NCI-H1694 treated with DMSO at 0.1 percent for 48 hours (cell line): ENCODE data around the gene MCM5.
"Not testable (repeated sequence)": the region's sequence is repeated elsewhere in the genome, so short reads cannot be mapped to it uniquely, and the experiment has no call there.

Experiments used
- DNase-seq: peaks from one replicate; lab custom pipeline; 2025; lab: John Stamatoyannopoulos, UW

MCM5 gene

DNA sequence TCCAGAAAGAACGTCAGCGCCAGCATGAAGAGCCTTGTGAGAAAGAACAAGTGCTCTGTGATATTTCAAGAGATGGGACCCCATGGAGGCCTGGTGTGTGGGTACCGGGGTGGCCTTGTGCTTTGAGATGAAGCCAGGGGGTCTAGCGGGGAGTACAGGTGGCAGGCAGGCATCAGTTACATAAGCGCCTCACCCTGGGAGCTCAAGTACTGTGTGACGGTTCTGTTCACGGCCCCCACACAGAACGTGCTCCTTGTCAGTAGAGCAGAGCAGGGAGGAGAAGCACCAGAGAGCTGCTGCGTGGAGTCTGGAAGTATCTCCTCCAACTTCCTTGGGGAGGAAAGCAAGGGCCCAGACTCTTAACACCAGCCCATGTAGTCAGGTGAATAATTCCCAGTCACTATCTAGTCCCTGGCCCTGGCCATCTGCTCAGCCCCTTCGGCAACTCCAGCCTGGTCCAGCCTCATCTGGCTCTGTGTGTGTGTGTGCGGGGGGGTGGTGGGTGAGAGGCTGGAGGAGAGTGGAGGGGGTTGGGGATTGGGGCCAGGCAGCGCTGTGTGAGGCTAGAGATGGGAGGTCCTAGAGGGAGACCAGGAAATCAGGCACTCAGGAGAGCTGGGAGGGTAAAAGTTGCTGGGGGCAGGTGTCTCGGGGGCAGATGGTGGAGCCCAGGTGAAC is 32.4 kb downstream of the MCM5 start:
- no peak for DNase-seq

DNA sequence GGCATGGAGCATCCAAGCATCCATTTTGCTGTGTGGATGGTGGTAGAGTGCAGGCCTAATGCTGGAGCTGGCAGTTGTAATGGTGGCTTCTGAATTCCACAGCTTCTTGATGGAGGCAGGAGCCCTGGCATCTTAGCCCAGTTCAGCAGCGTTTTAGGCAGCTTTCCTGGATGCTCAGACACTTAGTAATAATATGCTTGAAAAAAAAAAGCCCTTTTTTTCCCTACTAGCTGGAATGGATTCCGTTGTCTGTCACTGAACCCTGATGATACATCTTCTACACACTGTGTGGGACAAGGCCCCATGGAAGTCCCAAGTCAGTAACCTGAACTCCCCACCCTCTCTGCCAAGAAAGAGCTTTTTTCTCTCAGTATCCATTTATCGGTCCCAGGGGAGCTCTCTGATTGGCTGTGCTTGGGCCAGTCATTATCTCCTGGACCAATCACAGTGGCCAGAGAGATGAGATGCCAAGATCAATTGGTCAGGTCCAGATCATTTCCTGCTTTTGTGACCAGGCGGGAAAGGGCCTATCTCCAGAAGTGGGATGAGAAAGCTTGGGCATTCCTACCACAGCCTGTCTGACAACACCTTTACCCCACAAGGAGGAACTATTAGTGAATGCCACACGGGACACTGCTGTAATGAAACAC is 34.2 kb downstream of the MCM5 start:
- no peak for DNase-seq

DNA sequence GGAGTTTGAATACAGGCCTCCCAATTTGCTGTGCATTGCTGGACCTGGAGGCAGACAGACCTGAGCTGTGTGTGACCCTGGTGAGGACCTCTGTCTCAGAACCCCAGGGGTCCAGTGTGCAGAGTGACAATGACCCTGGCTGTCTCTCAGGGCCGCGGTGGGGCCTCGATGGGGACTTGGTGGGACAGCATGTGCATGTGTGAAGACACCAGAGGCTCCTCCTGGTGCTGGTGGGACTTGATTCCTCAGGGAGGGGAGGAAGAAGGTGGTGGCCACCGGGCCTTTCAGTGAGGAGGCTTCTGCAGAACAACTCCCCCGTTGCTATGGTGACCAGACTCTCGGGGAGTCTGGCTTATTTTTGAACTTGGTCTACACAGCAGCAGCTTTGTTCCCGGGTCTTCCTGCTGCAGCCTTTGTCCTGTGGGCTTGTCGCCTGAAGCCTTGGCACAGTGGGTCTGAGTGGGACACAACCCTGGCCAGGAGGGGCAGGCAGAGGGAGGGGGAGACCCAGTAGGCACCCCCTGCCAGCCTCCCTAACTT is 35.3 kb downstream of the MCM5 start:
- DNase-seq, result no peak

DNA sequence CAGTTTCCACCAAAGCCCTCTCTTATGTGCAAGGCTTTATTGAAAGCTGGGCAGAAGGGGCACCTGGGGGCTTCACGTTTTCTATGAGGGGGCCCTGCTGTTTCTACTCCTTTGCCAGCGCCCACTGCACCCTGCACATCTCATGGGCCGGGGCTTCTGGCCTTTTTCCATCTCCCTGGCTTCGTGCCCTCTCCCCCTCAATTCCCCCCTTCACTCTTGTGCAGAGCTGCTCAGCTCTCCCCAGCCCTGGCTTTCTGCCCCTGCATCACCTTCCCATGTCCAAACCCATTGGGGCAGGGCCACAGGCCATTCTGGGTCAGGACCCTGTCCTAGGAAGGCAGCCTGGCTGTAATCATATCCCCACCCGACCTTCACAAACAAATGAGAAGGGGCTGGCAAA is 36.5 kb downstream of the MCM5 start:
- no peak for DNase-seq

DNA sequence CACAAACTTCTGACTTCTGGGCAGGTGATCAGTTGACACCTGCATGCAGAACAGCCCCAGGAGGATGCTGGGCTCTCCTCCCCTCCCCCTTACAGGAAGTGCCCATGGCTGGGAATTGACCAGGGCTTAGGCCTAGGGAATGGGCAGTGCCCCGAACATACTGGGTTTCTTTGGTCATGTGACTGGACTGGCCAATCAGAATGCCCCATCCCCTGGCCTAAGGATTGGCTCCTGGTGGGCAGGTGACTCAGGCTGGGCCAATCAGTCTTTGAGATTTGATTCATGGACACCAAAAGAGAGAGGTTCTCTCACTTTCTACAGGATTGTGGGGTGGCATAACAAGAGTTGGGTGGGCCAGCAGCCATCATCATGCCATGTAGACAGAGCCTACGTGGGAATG is 37.1 kb downstream of the MCM5 start:
- DNase-seq, result no peak

DNA sequence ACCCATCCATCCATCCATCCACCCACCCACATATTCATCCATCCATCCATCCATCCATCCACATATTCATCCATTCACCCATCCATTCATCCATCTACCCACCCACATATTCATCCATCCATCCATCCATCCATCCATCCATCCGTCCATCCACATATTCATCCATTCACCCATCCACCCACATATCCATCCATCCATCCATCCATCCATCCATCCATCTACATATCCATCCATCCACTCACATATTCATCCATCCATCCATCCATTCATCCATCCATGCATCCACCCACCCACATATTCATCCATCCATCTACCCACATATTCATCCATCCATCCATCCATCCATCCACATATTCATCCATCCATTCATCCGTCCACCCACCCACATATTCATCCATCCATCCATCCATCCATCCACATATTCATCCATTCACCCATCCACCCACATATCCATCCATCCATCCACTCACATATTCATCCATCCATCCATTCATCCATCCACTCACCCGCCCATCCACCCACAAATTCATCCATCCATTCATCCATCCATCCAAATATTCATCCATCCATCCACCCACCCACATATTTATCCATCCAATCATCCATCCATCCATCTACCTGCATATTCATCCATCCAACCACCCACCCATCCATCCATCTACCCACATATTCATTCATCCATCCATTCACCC is 38.9 kb downstream of the MCM5 start:
- DNase-seq, result not testable (repeated sequence)

DNA sequence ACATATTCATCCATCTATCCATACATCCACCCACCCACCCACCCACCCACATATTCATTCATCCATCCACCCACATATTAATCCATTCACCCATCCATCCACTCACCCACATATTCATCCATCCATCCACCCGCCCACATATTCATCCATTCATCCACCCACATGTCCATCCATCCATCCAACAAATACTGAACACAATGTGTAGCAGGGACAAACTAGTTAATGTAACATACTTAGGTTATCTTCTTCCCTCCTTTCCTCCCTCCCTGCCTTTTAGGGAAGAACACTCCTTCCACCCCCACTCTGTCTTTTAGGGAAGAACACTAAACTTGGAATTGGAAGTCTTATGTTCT is 39.4 kb downstream of the MCM5 start:
- no peak for DNase-seq

DNA sequence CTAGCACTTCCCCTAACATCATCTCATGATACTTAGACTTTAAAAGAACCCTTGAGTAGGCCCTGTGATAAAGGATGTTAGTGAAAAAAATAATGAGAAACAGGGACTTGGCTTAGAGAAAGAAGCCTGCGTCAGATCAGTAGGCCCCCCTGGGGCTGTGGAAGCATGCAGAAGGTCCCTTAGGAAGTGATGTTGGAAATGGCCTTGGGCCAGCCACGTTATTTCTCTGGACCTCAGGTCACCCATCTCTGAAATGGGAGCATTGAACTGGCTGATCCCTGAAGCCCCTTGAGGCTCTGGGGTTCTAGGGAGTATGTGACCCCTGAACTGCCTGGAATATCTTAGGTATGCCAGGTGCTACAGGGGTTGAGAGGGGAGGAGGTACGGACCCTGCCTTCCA is 40.2 kb downstream of the MCM5 start:
- DNase-seq, result no peak

DNA sequence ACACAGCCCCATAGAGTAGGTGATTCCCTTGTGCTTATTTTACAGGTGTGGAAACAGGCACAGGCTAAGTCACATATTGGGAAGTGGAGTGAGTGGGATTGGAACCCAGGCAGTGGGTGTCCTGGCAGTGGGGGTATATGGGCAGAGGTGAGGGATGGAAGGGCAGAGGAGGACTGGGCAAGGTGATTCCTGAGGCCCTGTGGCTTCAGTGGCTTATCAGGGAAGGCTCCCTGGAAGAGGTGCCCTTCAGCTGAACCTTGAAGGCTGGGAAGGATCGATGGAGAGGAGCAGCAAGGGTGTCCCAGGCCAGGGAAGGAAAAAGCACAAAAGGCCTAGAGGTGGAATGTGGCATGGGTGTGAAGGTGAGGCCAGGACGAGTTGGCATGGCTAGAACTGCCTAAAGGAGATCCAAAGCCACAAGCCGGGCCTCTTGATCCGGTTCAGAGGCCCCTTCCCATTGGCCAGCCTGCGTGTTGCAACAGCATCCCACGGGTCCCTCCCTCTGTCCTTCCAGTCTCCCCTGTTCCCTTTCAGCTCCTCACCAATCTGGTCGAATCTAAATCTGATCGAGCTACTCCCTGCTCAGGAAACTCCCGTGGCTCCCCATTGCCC is 41.7 kb downstream of the MCM5 start:
- no peak for DNase-seq

DNA sequence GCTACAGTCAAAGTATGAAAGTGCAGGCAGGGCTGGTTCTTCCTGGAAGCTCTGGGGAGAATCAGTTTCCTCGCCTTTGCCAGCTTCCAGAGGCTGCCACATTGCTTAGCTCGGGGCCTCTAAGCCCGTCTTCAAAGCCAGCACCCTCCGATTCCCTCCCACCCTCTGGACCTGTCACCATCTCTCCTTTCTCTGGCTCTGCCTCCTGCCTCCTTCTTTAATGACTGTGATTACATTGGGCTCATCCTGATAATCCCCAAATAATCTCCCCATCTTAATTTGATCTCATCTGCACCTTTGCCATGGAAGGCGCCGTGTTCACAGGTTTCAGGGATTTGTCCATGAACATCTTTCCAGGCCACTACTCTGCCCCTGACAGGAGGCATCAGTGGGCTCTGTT is 42.5 kb downstream of the MCM5 start:
- DNase-seq, result no peak

DNA sequence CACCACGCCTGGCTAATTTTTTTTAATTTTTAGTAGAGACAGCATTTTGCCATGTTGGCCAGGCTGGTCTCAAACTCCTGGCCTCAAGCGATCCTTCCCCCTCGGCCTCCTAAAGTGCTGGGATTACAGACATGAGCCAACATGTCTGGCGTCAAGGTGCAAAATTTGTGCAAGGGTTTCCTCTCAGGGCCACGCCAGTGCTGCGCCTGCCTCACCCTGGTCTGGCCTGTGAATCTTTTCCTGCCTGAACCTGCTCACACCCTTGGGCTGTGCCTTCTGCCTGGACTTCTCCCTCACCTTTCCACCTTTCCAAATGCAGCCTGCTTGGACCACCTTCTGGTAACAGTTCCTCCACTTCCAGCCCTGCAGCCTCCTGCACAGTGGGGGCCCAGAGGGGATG is 43.4 kb downstream of the MCM5 start:
- no peak for DNase-seq

DNA sequence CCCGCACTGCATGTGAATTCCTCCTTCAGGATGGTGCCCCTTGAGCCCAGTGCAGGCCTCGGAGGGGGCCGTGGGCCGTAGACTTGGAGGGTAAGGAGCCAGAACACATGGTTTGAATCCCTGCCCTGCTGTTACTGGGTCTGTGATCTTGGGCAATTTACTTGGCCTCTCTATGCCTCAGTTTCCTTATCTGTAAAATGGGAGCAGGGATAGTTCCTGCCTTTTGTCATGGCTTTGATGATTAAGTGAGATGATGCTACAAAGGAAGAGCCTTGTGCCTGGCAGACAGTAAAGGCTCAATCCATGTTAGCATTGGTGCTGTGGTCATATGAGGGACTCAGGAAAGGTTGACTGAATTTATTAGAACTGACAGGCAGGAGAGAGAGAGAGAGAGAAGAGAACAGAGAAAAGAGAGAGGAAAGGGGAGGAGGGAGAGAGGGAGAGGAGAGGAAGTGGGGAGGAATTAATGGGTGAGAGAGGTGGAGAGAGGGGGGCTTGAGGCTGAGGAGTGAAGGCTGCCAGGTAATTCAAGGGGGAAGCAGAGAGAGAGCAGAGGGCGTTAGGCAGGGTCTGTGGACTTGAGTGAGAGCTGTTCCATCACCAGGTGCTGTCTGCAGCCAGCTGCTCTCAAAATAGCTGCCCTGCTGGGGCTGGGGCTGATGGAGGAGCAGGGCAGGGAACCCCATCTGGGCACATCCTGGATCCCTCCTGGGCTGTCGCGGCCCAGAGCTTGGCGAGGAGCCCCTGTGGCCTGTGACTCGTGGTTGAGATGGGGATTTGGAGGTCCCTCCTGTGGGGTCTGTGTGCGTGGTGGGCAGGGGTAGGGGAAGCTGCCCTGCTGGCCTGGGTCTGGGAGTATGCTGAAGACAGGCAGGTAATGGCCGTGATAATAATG is 44.1 kb downstream of the MCM5 start:
- no peak for DNase-seq

DNA sequence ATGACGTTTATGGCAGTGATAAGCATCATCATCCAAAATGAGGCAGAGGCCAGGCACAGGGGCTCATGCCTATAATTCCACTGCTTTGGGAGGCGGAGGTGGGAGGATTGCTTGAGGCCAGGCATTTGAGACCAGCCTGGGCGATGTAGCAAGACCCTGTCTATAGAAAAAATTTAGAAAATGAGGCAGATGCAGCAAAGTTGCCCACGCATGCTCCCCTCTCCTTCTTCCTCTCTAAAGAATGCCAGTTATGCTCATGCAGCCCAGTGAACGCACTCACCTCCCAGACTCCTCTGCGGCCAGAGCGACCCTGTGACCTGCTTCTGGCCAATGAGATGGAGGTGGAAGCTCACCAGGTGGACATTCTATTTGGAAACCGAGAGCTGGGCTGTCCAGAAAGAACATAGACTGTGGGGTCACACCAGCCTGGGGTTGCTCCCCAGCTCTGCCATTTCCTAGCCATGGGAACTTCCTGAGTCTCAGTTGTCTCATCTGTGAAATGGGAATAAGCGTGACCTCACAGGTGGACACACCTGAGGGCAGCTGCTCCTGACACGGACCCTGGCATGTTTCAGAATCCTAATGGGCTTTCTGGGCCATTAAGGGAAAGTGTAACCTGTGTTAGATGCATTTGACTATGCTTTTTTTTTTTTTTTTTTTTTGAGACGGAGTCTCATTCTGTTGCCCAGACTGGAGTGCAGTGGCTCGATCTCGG is 44.9 kb downstream of the MCM5 start:
- no peak for DNase-seq

DNA sequence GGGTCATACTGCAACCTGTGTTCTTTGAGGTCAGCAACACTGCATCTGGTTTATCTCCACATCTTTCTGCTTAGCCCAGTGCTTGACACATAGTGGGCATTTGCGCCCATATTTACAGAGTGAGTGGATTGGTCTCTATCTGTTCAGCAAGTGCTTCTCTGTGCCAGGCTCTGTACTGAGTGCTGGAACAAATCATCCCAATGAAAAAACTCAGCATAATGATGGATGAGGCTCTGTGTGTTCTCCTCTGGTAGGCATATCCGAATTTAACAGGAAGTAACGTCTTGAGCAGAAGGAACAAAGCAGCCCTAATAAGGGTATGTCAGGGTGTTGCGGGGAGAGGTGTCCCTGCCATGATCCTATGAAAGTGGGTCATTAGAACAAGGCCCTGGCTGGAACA is 46.0 kb downstream of the MCM5 start:
- no peak for DNase-seq

DNA sequence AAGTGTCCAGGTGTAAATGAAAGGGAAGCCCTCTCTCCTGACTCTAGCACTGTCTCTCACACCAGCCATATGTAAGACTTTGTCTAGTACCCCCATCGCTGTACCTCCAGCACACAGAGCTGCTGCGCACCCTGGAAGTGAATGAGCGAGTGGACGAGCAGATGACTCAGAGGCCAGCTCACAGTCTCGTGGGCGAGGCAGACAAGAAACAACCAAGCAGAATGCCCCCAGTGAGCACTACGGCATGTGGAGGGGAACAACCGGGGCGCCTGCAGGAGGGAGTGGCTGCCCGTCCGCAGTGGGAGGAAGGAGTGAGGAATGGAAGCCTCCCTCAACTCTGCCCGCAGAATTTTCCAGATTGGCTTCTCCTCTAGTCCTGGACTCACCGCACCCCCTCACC is 46.4 kb downstream of the MCM5 start:
- DNase-seq, result no peak

DNA sequence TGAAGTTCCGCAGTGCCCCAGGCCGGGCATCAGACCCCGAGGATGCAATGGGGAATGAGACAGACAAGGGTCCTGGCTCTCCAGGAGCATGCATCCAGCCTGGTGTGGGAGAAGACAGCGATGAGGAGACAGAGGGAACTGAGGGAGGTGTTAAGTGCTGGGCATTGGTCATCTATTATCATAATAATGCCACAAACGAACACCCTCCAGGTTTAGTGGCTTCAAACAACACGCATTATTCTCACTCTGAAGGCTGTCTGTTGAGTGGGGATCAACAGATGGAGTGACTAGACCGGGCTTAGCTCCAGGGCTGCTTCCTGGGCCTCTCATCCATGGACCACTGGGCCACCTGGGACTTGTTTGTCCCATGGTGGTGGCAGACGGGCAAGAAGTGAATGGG is 48.6 kb downstream of the MCM5 start:
- no peak for DNase-seq

DNA sequence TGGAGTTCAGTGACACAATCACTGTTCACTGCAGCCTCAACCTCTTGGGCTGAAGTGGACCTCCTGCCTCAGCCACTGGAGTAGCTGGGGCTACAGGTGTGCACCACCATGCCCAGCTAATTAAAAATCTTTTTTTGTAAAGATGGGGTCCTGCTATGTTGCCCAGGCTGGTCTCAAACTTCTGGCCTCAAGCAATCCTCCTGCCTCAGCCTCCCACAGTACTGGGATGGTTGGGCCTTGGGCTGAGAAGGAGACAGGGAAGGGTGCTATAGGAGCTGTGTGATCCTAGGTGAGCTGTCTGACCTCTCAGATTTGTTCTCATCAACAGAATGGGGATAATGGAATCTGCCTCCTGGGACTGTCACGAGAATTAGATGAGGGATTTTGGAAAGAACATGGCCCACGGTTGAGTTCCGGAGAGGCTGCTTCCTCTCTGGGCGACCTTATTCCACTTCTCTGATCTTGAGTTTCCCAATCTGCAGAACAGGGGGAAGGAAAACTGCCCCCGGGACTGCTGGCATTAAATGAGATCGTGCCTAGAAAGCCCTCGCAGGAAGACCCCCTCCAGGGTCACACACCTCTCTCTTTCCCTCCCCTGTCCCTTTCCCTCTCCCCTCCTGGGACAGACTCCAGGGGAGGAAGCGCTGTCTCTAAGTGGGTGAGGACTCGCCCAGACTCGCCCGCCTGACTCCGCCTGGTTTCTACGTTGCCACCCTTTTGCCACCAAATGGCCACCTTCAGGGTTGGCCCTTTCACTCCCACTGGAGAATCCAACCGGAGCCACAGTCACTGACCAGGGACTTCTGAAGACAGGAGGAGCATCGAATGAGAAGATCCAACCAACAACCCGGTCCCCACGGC is 50.1 kb downstream of the MCM5 start:
- no peak for DNase-seq

DNA sequence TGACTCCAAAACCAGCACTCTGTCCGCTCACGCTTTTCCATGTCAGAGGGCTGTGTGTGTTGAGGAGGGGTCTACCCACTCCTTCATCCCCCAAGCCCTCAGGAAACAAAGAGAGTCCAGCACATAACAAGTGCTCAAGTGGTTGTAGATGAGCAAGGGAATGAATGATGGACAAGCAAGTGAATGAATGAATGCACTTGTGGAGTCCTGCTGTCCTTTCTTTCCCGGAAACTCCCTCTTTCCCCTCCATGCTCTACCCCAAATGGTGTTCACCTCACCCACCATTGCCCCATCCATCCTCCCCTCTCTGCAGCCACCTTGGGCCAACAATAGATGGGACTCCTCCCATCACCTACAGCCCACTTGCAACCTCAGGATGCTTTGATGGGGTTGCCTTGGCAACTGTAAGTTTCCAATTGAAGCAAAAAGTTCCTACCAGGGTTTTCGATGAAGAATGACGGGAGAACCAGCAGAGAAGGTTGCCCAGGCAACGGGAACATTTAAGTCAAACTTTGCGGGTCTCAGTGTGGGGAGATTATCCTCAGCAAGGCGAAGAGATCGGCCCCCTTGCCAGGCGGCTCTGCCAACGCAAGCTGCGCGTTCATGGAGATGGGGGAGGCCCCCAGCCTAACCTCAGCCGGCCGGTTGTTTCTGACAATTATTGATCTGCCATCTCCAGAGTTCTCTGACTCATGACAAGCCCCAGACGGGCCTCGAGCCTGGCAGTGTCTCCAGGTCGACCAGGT is 51.1 kb downstream of the MCM5 start:
- DNase-seq, result no peak

DNA sequence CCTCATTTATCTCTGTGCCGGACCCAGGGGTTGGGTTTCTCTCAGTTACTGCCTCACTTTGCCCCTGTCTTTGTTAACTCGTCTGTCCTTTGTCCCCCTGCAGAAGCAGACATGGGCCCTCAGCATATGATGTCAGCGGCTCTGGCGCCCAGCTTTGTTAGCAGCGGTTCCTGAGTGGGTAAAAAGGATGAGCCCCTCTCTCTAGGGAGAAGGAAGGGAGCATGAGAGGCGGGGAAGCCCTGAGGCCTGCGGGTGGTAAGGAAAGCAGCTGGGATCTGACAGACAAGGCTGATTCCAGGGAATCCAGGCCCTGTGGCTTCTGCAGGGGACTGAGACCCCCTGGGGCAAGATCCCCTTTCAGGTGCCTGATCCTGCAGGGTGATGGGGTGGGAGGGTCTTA is 51.7 kb downstream of the MCM5 start:
- no peak for DNase-seq
